Trophoblast cell (in vitro differentiated cells and primary cell): Measurements from ENCODE around the gene INPP5J.
"Not testable (repeated sequence)": the region's sequence is repeated elsewhere in the genome, so short reads cannot be mapped to it uniquely, and the experiment has no call there.

Source experiments
- DNase-seq, 2 donors: peaks; one replicate each; pipeline ENCODE4 v3.0.0-alpha.2; 2016
- H2AFZ ChIP-seq: 2 replicates; pipeline ENCODE4 v1.6.1; 2013; ENCODE audit warnings: low read length, moderate library complexity, mild to moderate bottlenecking; ENCODE audit not compliant: insufficient read depth, poor library complexity
- H2AK5ac ChIP-seq: 2 replicates; pipeline ENCODE4 v1.6.1; 2013; ENCODE audit warnings: mild to moderate bottlenecking, low read length
- H2BK120ac ChIP-seq: 2 replicates; pipeline ENCODE4 v1.6.1; 2013; ENCODE audit warnings: low read length, mild to moderate bottlenecking, moderate library complexity; ENCODE audit not compliant: insufficient read depth, poor library complexity
- H2BK12ac ChIP-seq: 2 replicates; pipeline ENCODE4 v1.6.1; 2013; ENCODE audit warnings: mild to moderate bottlenecking, low read length, moderate library complexity
- H2BK5ac ChIP-seq: 2 replicates; pipeline ENCODE4 v1.6.1; 2013; ENCODE audit warnings: low read length, low read depth, moderate library complexity, mild to moderate bottlenecking; ENCODE audit not compliant: poor library complexity
- H3K14ac ChIP-seq: 2 replicates; pipeline ENCODE4 v1.6.1; 2013; ENCODE audit warnings: mild to moderate bottlenecking, low read length
- H3K18ac ChIP-seq: 2 replicates; pipeline ENCODE4 v1.6.1; 2013; ENCODE audit warnings: mild to moderate bottlenecking, low read length
- H3K23ac ChIP-seq: 2 replicates; pipeline ENCODE4 v1.6.1; 2013; ENCODE audit warnings: low read length
- H3K27ac ChIP-seq: 2 replicates; pipeline ENCODE4 v1.5.1; 2013; ENCODE audit warnings: low read depth, mild to moderate bottlenecking, inconsistent platforms, low read length, moderate library complexity
- H3K27me3 ChIP-seq: 2 replicates; pipeline ENCODE4 v1.6.1; 2013; ENCODE audit warnings: inconsistent platforms, mild to moderate bottlenecking, low read length, moderate library complexity; ENCODE audit not compliant: insufficient read depth
- H3K36me3 ChIP-seq, 2 experiments: 1 replicate in 1 of 2; 2 replicates in 1 of 2; pipeline ENCODE4 v1.6.1; 2013; ENCODE audit warnings: low read length in 2 of 2, mild to moderate bottlenecking in 2 of 2, moderate library complexity in 1 of 2; ENCODE audit not compliant: insufficient read depth in 2 of 2, control insufficient read depth in 1 of 2
- H3K4ac ChIP-seq: 2 replicates; pipeline ENCODE4 v1.6.1; 2013; ENCODE audit warnings: low read depth, mild to moderate bottlenecking, low read length, moderate library complexity
- H3K4me1 ChIP-seq, 2 experiments: 1 replicate in 1 of 2; 2 replicates in 1 of 2; pipeline ENCODE4 v1.6.1; 2013; ENCODE audit warnings: low read length in 2 of 2, mild to moderate bottlenecking in 2 of 2, moderate library complexity in 1 of 2; ENCODE audit not compliant: insufficient read depth in 2 of 2, control insufficient read depth in 1 of 2
- H3K4me2 ChIP-seq: 2 replicates; pipeline ENCODE4 v1.6.1; 2013; ENCODE audit warnings: inconsistent platforms, mild to moderate bottlenecking, low read length, moderate library complexity
- H3K4me3 ChIP-seq: 2 replicates; pipeline ENCODE4 v1.5.1; 2013; ENCODE audit warnings: mild to moderate bottlenecking, low read depth, low read length, inconsistent platforms
- H3K79me1 ChIP-seq: one replicate; pipeline ENCODE4 v1.6.1; 2013; ENCODE audit warnings: low read length
- H3K79me2 ChIP-seq: 2 replicates; pipeline ENCODE4 v1.6.1; 2013; ENCODE audit warnings: low read length, mild to moderate bottlenecking; ENCODE audit not compliant: control insufficient read depth, insufficient read depth, poor library complexity
- H3K9ac ChIP-seq: 2 replicates; pipeline ENCODE4 v1.6.1; 2013; ENCODE audit warnings: mild to moderate bottlenecking, low read length
- H3K9me3 ChIP-seq: 2 replicates; pipeline ENCODE4 v1.6.1; 2013; ENCODE audit warnings: low read depth, mild to moderate bottlenecking, control low read depth, inconsistent platforms, low read length; ENCODE audit not compliant: insufficient read depth
- H4K12ac ChIP-seq: 2 replicates; pipeline ENCODE4 v1.6.1; 2013; ENCODE audit warnings: low read depth, mild to moderate bottlenecking, low read length, moderate library complexity
- H4K8ac ChIP-seq: 2 replicates; pipeline ENCODE4 v1.6.1; 2013; ENCODE audit warnings: low read depth, mild to moderate bottlenecking, low read length, moderate library complexity
- H4K91ac ChIP-seq: one replicate; pipeline ENCODE4 v1.6.1; 2013; ENCODE audit warnings: low read depth, mild to moderate bottlenecking, low read length, moderate library complexity
- WGBS: extraction: QIAGEN DNeasy Blood & Tissue Kit; methylation state at CpG from one replicate; pipeline ENCODE4 v1.1.7; 2013; ENCODE audit warnings: missing lambda C conversion rate; ENCODE audit not compliant: insufficient read length, insufficient coverage; ENCODE audit errors: extremely low coverage; 5-methylcytosine and 5-hydroxymethylcytosine counted together

Gene INPP5J

DNA sequence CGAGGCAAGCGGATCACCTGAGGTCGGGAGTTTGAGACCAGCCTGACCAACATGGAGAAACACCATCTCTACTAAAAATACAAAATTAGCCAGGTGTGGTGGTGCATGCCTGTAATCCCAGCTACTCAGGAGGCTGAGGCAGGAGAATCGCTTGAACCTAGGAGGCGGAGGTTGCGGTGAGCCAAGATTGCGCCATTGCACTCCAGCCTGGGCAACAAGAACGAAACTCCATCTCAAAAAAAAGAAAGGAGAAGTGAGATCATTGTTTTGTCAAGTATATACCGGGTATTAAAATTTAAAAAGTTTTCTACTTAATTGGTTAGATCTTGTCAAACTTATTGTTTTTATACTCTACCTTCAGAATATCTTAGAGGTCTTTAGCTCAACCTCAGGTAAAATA, 49.0 kb downstream of the INPP5J start:
- H3K79me2 ChIP-seq, H3K4me1 ChIP-seq, H2BK120ac ChIP-seq, H4K8ac ChIP-seq, H3K79me1 ChIP-seq, H2AFZ ChIP-seq, H3K14ac ChIP-seq, H2BK12ac ChIP-seq, H3K9me3 ChIP-seq, H3K27me3 ChIP-seq, H2AK5ac ChIP-seq, H3K18ac ChIP-seq, H3K36me3 ChIP-seq, H4K91ac ChIP-seq, H3K4ac ChIP-seq, H3K4me2 ChIP-seq, H3K9ac ChIP-seq, H3K4me3 ChIP-seq, H3K23ac ChIP-seq, H3K27ac ChIP-seq, H2BK5ac ChIP-seq, DNase-seq, H4K12ac ChIP-seq: not testable (repeated sequence)
- WGBS: no CpG with 5 or more reads among the region's 9 CpGs

DNA sequence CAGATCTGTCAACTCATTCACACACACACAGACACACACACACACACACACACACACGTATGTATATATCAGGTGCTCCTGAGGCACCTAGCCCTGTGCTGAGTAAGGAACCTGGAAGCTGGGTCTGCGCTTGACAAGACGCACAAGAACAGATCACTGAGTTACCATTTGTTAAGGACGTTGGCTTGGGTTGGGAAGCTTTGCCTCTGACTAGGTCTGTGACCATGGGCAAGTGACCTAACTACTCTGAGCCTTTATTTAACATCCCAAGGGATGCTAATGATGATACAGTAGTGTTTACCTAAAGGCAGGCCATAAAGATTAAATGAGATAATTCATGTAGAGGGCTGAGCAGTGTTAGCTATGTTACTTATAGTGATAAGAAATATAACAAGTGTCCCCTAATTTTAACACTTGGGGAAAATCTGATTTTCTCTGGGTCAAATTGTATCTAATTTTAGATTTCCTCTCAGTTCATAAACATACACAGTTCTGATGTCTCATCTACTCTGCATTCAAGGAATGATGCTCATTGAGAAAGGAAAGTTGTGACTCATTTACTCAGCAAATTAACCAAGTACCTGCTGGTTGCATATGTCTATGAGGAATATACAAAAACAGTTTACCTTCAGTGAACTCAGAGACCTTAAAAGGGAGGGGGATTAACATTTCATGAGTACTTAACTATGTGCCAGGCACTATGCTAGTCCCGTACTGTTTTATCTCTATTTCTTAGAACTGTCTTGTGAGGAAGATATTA, 50.8 kb downstream of the INPP5J start:
- Histone ChIP-seq H2AFZ (no peak overlapping the region), H3K9ac (no peak overlapping the region), H3K4me3 (no peak overlapping the region), H2AK5ac (no peak overlapping the region), H3K36me3 (peaks cover 2% of the 10 kb centered on the region in 2 experiments), H3K23ac (no peak overlapping the region), H3K4me1 (peaks cover 8 to 13% of the 10 kb centered on the region in 2 experiments), H2BK5ac (no peak overlapping the region), H3K18ac (no peak overlapping the region), H2BK12ac (no peak overlapping the region), H3K27me3 (no peaks in the 10 kb centered on the region), H3K27ac (no peak overlapping the region), H4K8ac (no peak overlapping the region), H3K9me3 (no peaks in the 10 kb centered on the region), H3K79me1 (peaks cover 1% of the 10 kb centered on the region), H2BK120ac (no peak overlapping the region), H3K4ac (no peak overlapping the region), H3K14ac (no peak overlapping the region), H3K79me2 (peaks cover 1% of the 10 kb centered on the region), H4K91ac (no peak overlapping the region), H3K4me2 (no peak overlapping the region), H4K12ac (no peak overlapping the region)
- no CpG with 5 or more reads among the region's 5 CpGs for WGBS
- peak; percentile 51 to 91 for DNase-seq

- H3K23ac ChIP-seq: no peak overlapping the region
- H3K4ac ChIP-seq: peak overlapping the region; percentile 94
- H3K79me2 ChIP-seq: peaks cover 1% of the 10 kb centered on the region
- no CpG with 5 or more reads among the region's 1 CpG for WGBS
- peaks cover 1% of the 10 kb centered on the region for H3K79me1 ChIP-seq
- no peaks in the 10 kb centered on the region for H3K9me3 ChIP-seq
- no peak overlapping the region for H4K8ac ChIP-seq
- H3K4me1 ChIP-seq: peaks cover 6 to 9% of the 10 kb centered on the region in 2 experiments
- H3K14ac ChIP-seq: no peak overlapping the region
- H4K91ac ChIP-seq: no peak overlapping the region
- peaks cover 5% of the 10 kb centered on the region in 2 experiments for H3K36me3 ChIP-seq
- H2BK120ac ChIP-seq: peak overlapping the region; percentile 31
- H3K9ac ChIP-seq: no peak overlapping the region
- no peak overlapping the region for H2AFZ ChIP-seq
- H2AK5ac ChIP-seq: no peak overlapping the region
- H3K27ac ChIP-seq: peak overlapping the region; percentile 45
- no peaks in the 10 kb centered on the region for H3K27me3 ChIP-seq
- H2BK5ac ChIP-seq: no peak overlapping the region
- no peak for DNase-seq
- no peak overlapping the region for H3K4me3 ChIP-seq
- H3K4me2 ChIP-seq: no peak overlapping the region
- peak overlapping the region; percentile 75 for H3K18ac ChIP-seq
- no peak overlapping the region for H4K12ac ChIP-seq
- H2BK12ac ChIP-seq: no peak overlapping the region
These were observed 54.2 kb downstream of the INPP5J start for GRCh38 chr22:31176923-31177322.

DNA sequence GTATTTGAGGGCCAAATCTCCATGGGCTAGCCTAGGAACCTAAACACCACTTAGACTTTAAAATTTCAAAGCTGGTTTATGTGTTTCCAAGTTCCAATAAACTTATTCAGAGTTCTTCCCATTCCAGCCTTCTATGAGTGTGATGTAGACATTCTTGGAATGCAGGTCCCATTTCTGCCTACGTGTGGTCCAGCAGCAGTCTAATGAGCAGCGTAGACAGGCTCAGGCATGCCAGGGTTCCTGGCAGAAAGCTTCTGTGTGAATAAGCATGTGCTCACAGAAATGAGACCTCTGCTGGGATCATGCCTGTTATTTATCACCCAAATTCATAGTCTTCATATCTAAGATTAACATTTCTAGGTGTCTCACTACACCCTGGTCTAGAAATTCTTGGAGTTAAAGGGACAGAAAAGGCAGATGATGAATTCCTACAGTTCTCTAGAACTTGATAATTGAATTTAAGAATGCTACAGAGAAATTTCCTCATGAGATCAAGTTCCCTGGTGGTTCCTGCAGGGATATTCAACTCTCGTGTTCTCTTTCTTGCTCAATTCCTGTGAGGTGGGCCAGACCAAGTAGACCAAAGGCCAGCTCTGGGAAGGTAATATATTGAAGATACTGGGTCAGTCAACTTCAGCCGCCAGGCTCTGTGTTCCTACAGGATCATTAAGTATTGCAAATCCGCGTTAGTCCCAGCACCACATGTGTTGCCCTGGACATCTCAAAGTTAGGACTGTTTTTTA, 54.8 kb downstream of the INPP5J start:
- Histone ChIP-seq H3K79me2 (peaks cover 1% of the 10 kb centered on the region), H3K18ac (no peak overlapping the region), H2AFZ (no peak overlapping the region), H3K4me2 (no peak overlapping the region), H4K8ac (no peak overlapping the region), H3K36me3 (peaks cover 3 to 8% of the 10 kb centered on the region in 2 experiments), H3K4me3 (no peak overlapping the region), H3K4me1 (peaks cover 6 to 9% of the 10 kb centered on the region in 2 experiments), H4K12ac (no peak overlapping the region), H3K27me3 (no peaks in the 10 kb centered on the region), H4K91ac (peak overlapping the region; percentile 82), H2AK5ac (no peak overlapping the region), H3K4ac (peak overlapping the region; percentile 92), H3K23ac (no peak overlapping the region), H2BK5ac (peak overlapping the region; percentile 70), H3K79me1 (peaks cover 1% of the 10 kb centered on the region), H3K9me3 (no peaks in the 10 kb centered on the region), H3K14ac (no peak overlapping the region), H2BK120ac (peak overlapping the region; percentile 81), H3K27ac (peak overlapping the region; percentile 45), H3K9ac (no peak overlapping the region), H2BK12ac (peak overlapping the region; percentile 30)
- peak; percentile 92 to 97 for DNase-seq
- WGBS: no CpG with 5 or more reads among the region's 6 CpGs
